A549 (cell line): ENCODE measurements around the gene SENP6.

ENCODE experiments used
- EP300 ChIP-seq, 2 experiments: fragments of >200 bp; sonication (Bioruptor Twin); formaldehyde crosslinking; IDR thresholded peaks; 2 replicates in 1 of 2; 3 replicates in 1 of 2; pipeline ENCODE4 v1.6.1; 2016 to 2017
- ESRRA ChIP-seq: fragments of 150-350 bp; IDR thresholded peaks from 2 replicates; pipeline ENCODE4 v1.6.1; 2014; ENCODE audit warnings: mild to moderate bottlenecking, low read length, borderline replicate concordance
- GATA3 ChIP-seq: IDR thresholded peaks from 2 replicates; pipeline ENCODE4 v1.6.1; 2012; ENCODE audit warnings: borderline replicate concordance
- HDAC2 ChIP-seq: fragments of 200-600 bp; sonication (generic); IDR thresholded peaks from 2 replicates; pipeline ENCODE4 v1.6.1; 2016
- PHF8 ChIP-seq: fragments of 200-600 bp; sonication (generic); IDR thresholded peaks from 2 replicates; pipeline ENCODE4 v1.6.1; 2016; ENCODE audit warnings: low read depth, mild to moderate bottlenecking, antibody characterized with exemption, moderate library complexity, borderline replicate concordance
- POLR2A ChIP-seq: IDR thresholded peaks from 2 replicates; pipeline ENCODE4 v1.6.1; 2012; ENCODE audit warnings: mild to moderate bottlenecking, low read length
- RARB ChIP-seq: fragments of 250-450 bp; sonication (Bioruptor Pico); IDR thresholded peaks from 2 replicates; pipeline ENCODE4 v1.8.0; 2021; ENCODE audit warnings: mild to moderate bottlenecking, moderate library complexity
- RCOR1 ChIP-seq: fragments of 150-350 bp; IDR thresholded peaks from 2 replicates; pipeline ENCODE4 v1.6.1; 2014; ENCODE audit warnings: antibody characterized with exemption, low read length, low read depth
- SMC3 ChIP-seq: fragments of >200 bp; sonication (Bioruptor Twin); formaldehyde crosslinking; IDR thresholded peaks from 3 replicates; pipeline ENCODE4 v1.6.1; 2018; ENCODE audit warnings: inconsistent platforms
- SREBF2 ChIP-seq: fragments of 450-650 bp; IDR thresholded peaks from 2 replicates; pipeline ENCODE4 v1.6.1; 2014; ENCODE audit warnings: mild to moderate bottlenecking, moderate library complexity
- TF ChIP-seq, protein P1 (sequence below): fragments of >200 bp; sonication (Bioruptor Twin); formaldehyde crosslinking; IDR thresholded peaks from 3 replicates; pipeline ENCODE4 v1.5.1; 2016
- TF ChIP-seq, protein P2 (sequence below): IDR thresholded peaks from 2 replicates; pipeline ENCODE4 v1.6.1; 2012
- TF ChIP-seq, protein P3 (sequence below): IDR thresholded peaks from 2 replicates; pipeline ENCODE4 v1.6.1; 2012

DNA sequence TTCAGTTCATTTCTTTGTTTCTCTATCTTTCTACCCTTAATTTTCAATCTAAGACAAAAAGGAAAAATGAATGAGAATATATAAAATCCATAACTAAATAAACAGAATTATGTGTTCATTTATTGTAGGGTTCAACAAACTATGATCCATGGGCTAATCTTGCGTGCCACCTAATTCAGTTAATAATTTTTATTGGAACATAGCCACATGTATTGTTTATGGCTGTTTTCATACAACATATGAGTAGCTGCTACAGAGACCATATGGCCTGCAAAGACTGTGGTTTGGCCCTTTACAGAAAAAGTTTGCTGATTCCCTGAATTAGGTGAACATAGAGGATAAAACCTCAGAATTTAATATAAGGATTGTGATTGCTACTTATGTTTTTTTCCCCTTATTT, 21.8 kb downstream of the SENP6 start:
- no peak for TF ChIP-seq EP300 (IDR thresholded peaks at IDR 0.05)
- no peak for TF ChIP-seq RCOR1
- TF ChIP-seq RARB (CRISPR knock-in tag) = no peak
- TF ChIP-seq, protein P1, sequence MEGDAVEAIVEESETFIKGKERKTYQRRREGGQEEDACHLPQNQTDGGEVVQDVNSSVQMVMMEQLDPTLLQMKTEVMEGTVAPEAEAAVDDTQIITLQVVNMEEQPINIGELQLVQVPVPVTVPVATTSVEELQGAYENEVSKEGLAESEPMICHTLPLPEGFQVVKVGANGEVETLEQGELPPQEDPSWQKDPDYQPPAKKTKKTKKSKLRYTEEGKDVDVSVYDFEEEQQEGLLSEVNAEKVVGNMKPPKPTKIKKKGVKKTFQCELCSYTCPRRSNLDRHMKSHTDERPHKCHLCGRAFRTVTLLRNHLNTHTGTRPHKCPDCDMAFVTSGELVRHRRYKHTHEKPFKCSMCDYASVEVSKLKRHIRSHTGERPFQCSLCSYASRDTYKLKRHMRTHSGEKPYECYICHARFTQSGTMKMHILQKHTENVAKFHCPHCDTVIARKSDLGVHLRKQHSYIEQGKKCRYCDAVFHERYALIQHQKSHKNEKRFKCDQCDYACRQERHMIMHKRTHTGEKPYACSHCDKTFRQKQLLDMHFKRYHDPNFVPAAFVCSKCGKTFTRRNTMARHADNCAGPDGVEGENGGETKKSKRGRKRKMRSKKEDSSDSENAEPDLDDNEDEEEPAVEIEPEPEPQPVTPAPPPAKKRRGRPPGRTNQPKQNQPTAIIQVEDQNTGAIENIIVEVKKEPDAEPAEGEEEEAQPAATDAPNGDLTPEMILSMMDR = no peak
- TF ChIP-seq ESRRA = no peak
- TF ChIP-seq POLR2A = no peak
- TF ChIP-seq HDAC2 = no peak
- TF ChIP-seq GATA3 = no peak
- TF ChIP-seq, protein P2, sequence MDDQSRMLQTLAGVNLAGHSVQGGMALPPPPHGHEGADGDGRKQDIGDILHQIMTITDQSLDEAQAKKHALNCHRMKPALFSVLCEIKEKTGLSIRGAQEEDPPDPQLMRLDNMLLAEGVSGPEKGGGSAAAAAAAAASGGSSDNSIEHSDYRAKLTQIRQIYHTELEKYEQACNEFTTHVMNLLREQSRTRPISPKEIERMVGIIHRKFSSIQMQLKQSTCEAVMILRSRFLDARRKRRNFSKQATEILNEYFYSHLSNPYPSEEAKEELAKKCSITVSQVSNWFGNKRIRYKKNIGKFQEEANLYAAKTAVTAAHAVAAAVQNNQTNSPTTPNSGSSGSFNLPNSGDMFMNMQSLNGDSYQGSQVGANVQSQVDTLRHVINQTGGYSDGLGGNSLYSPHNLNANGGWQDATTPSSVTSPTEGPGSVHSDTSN = no peak
- TF ChIP-seq PHF8 = no peak
- TF ChIP-seq SMC3 = no peak
- TF ChIP-seq, protein P3, sequence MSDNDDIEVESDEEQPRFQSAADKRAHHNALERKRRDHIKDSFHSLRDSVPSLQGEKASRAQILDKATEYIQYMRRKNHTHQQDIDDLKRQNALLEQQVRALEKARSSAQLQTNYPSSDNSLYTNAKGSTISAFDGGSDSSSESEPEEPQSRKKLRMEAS = no peak
- TF ChIP-seq SREBF2 = no peak
